NT2/D1 (cell line): ENCODE results near the gene ULK4.

ENCODE experiments used
- SUZ12 ChIP-seq: IDR thresholded peaks from 2 replicates; pipeline ENCODE4 v1.6.1; 2011; ENCODE audit not compliant: insufficient read length, insufficient read depth; ENCODE audit errors: extremely low read depth
- YY1 ChIP-seq: IDR thresholded peaks from 2 replicates; pipeline ENCODE4 v1.6.1; 2011; ENCODE audit not compliant: insufficient read length, insufficient read depth
- ZNF274 ChIP-seq: IDR thresholded peaks from 2 replicates; pipeline ENCODE4 v1.6.1; 2011; ENCODE audit warnings: mild to moderate bottlenecking, low read depth, low read length

DNA sequence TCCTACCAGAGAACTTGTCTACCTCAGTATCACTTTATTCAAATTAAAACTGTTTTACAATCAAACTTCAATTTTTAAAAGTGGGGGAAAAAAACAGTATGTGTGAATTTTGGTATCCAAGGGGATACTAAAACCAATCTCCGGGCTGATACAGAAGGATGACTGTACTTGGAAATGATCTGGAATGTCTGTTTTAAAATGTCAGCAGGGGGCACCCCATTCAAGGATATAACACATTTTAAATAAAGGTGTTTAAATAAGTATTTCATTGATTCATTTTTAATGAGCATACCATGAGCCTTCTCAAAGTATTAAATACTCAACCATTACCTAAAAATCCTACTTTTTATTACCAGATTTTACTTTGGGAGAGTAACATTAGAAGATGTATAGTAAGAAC is 67.9 kb downstream of the ULK4 start:
- TF ChIP-seq SUZ12 (no peak), YY1 (no peak), ZNF274 (no peak)
